Measurements from ENCODE around the gene INPP5D. TPM values are rescaled to one million over a fixed set of nuclear protein-coding genes. Genes with fewer than 3 reads are reported as not detected.
"Not testable (repeated sequence)": the region's sequence is repeated elsewhere in the genome, so short reads cannot be mapped to it uniquely, and the experiment has no call there.

The INPP5D gene
- total and polyA plus RNA-seq, 2 donors: 26.6 to 42.0 TPM

DNA sequence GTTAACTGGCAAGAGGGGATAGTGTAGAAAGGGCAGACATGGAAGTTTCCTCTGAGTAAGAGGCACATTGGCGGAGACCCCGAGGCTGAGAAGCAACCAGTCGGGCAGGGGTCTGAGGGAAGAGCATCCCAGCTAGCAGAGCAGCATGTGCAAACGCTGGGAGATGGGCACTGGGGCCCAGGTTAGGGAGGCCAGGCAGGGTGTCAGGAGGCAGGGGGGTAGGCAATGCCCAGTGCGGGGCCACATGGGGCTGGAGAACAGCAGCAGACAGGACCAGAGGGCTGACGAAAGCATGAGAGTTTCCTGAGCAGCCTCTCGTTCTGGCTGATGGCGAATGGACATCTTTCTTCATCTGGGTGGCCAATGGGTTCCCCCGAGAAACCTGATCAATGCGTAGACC is 88.2 kb downstream of the INPP5D start:
- Histone ChIP-seq H3K27ac (ENCODE audit: low read depth in 1 of 2, low read length in 1 of 2) (no peak overlapping the region), H3K9me3 (ENCODE audit: control insufficient read depth in 2 of 2, insufficient read depth in 1 of 2, low read length in 1 of 2) (no peaks in the 10 kb centered on the region), H3K4me1 (ENCODE audit: control insufficient read depth in 2 of 2, insufficient read depth in 2 of 2, low read length in 2 of 2) (no peaks in the 10 kb centered on the region), H3K36me3 (ENCODE audit: control insufficient read depth in 2 of 2, insufficient read depth in 2 of 2, low read length in 1 of 2) (peaks cover 71 to 83% of the 10 kb centered on the region in 2 donors), H3K27me3 (ENCODE audit: control insufficient read depth in 2 of 2, insufficient read depth in 1 of 2, low read length in 1 of 2) (no peaks in the 10 kb centered on the region), H3K4me3 (ENCODE audit: low read length in 2 of 2) (no peak overlapping the region)
- WGBS: 96% methylated on average over 10 of the region's 10 CpGs
- DNase-seq (ENCODE audit: low read depth in 6 of 9, low spot score in 9 of 9): no peak

DNA sequence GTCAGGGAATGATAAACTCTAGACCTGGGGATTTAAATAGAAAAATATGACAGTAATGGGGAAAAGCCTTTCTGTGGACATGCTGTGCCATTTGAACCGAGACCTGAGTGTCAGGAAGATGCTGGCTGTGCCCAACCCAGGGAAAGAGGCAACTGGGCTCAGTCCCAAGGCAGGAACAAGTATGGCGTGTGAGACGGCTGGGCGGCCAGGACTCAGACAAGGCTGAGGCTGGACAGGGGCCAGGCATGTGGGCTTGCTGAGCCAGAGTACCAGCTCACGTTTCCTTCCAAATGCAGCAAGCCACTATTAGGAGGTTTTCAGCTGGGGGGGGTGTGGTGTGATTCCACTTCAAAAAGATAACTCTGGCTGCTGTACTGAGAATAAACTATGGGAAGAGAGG is 92.4 kb downstream of the INPP5D start:
- H3K27me3 ChIP-seq (ENCODE audit: control insufficient read depth in 2 of 2, insufficient read depth in 1 of 2, low read length in 1 of 2): no peaks in the 10 kb centered on the region
- H3K36me3 ChIP-seq (ENCODE audit: control insufficient read depth in 2 of 2, insufficient read depth in 2 of 2, low read length in 1 of 2): peaks cover 51 to 70% of the 10 kb centered on the region in 2 donors
- no peak overlapping the region for H3K27ac ChIP-seq (ENCODE audit: low read depth in 1 of 2, low read length in 1 of 2)
- no peaks in the 10 kb centered on the region for H3K9me3 ChIP-seq (ENCODE audit: control insufficient read depth in 2 of 2, insufficient read depth in 1 of 2, low read length in 1 of 2)
- H3K4me1 ChIP-seq (ENCODE audit: control insufficient read depth in 2 of 2, insufficient read depth in 2 of 2, low read length in 2 of 2): no peaks in the 10 kb centered on the region
- 91% methylated on average over 5 of the region's 5 CpGs for WGBS
- DNase-seq (ENCODE audit: low read depth in 6 of 9, low spot score in 9 of 9): no peak
- no peak overlapping the region for H3K4me3 ChIP-seq (ENCODE audit: low read length in 2 of 2)

DNA sequence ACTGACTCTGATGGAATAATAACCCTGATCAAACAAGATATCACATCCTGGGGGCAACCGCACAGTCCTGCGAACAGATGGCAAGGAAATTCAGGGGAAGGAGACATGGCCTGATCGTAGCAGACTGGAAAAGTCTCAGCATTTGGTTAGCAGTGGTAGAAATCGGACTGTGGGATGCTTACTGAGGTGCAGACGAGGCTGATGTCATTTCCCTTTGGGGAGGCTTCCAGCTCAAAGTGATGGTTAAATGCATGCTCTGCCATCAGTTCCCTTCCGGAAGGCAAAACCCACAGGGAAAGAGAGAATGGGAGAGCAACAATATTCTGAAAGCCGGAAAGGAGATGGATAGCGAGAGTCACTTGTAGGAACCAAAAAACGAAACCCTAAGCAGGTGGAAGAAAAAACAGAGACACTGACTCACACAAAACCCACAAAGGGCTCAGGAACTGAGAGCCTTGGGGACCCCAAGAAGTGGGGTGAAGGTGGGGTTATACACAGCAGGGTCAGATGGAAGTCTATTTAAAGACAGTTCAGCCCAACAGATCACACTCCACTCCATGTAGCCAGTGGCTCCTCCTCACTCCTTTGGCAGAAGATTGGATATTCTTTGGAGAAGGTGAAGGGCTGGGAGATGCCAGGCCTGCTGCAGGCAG is 93.1 kb downstream of the INPP5D start:
- 91% methylated on average over 9 of the region's 9 CpGs for WGBS
- Histone ChIP-seq H3K4me1 (ENCODE audit: control insufficient read depth in 2 of 2, insufficient read depth in 2 of 2, low read length in 2 of 2) (no peaks in the 10 kb centered on the region), H3K9me3 (ENCODE audit: control insufficient read depth in 2 of 2, insufficient read depth in 1 of 2, low read length in 1 of 2) (no peaks in the 10 kb centered on the region), H3K4me3 (ENCODE audit: low read length in 2 of 2) (no peak overlapping the region), H3K36me3 (ENCODE audit: control insufficient read depth in 2 of 2, insufficient read depth in 2 of 2, low read length in 1 of 2) (peaks cover 49 to 69% of the 10 kb centered on the region in 2 donors), H3K27ac (ENCODE audit: low read depth in 1 of 2, low read length in 1 of 2) (no peak overlapping the region), H3K27me3 (ENCODE audit: control insufficient read depth in 2 of 2, insufficient read depth in 1 of 2, low read length in 1 of 2) (no peaks in the 10 kb centered on the region)
- no peak for DNase-seq (ENCODE audit: low read depth in 6 of 9, low spot score in 9 of 9)

DNA sequence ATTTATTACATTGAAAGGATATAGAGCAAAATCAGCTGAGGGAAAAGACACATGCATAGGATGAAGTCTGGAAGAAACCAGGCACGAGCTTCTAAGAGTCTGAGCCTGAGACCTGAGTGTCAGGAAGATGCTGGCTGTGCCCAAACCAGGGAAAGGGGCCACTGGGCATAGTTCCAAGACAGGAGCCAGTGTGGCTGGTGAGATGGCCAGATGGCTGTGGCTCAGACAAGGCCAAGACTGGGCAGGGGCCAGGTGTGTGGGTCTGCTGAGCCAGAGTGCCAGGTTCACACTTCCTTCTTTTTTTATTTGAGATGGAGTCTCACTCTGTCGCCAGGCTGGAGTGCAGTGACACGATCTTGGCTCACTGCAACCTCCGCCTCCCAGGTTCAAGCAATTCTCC is 95.9 kb downstream of the INPP5D start:
- no peak overlapping the region for H3K4me3 ChIP-seq (ENCODE audit: low read length in 2 of 2)
- WGBS: 95% methylated on average over 4 of the region's 4 CpGs
- no peaks in the 10 kb centered on the region for H3K4me1 ChIP-seq (ENCODE audit: control insufficient read depth in 2 of 2, insufficient read depth in 2 of 2, low read length in 2 of 2)
- peaks cover 52 to 65% of the 10 kb centered on the region in 2 donors for H3K36me3 ChIP-seq (ENCODE audit: control insufficient read depth in 2 of 2, insufficient read depth in 2 of 2, low read length in 1 of 2)
- no peak for DNase-seq (ENCODE audit: low read depth in 6 of 9, low spot score in 9 of 9)
- no peaks in the 10 kb centered on the region for H3K9me3 ChIP-seq (ENCODE audit: control insufficient read depth in 2 of 2, insufficient read depth in 1 of 2, low read length in 1 of 2)
- no peaks in the 10 kb centered on the region for H3K27me3 ChIP-seq (ENCODE audit: control insufficient read depth in 2 of 2, insufficient read depth in 1 of 2, low read length in 1 of 2)
- H3K27ac ChIP-seq (ENCODE audit: low read depth in 1 of 2, low read length in 1 of 2): no peak overlapping the region

DNA sequence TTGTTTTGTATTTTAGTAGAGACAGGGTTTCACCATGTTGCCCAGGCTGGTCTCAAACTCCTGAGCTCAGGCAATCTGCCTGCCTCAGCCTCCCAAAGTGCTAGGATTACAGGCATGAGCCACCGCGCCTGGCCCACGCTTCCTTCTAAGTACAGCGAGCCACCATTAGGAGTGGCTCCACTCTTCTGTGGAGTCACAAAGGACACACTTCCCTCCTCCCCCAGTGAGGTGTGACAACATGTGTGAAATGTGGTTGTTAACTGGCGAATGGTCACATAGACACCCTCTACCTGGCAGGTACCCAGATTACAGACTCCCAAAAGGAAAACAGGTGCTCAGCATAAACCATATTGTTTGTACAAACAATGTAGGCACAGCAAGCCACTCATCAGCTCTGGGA is 96.3 kb downstream of the INPP5D start:
- 82% methylated on average over 5 of the region's 5 CpGs for WGBS
- H3K4me1 ChIP-seq (ENCODE audit: control insufficient read depth in 2 of 2, insufficient read depth in 2 of 2, low read length in 2 of 2); DNase-seq (ENCODE audit: low read depth in 6 of 9, low spot score in 9 of 9); H3K9me3 ChIP-seq (ENCODE audit: control insufficient read depth in 2 of 2, insufficient read depth in 1 of 2, low read length in 1 of 2); H3K4me3 ChIP-seq (ENCODE audit: low read length in 2 of 2); H3K27ac ChIP-seq (ENCODE audit: low read depth in 1 of 2, low read length in 1 of 2); H3K27me3 ChIP-seq (ENCODE audit: control insufficient read depth in 2 of 2, insufficient read depth in 1 of 2, low read length in 1 of 2): not testable (repeated sequence)
- peaks cover 52 to 64% of the 10 kb centered on the region in 2 donors for H3K36me3 ChIP-seq (ENCODE audit: control insufficient read depth in 2 of 2, insufficient read depth in 2 of 2, low read length in 1 of 2)

DNA sequence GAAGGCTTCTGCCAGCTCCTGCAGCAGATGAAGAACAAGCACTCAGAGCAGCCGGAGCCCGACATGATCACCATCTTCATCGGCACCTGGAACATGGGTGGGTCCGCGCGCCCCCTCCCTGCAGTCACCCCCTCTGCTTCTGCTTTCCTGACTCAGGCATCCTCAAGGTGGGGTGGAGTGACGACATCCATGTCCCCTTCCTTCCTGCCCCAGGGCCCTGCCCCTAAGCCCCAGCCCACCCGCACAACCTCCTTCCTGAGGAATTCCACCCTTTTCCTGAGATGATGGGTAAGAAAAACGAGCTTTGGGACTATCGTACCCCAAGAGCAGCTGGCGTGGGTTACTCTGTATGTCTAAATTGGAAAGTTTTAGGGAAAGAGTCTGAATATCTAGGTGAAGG is 101.6 kb downstream of the INPP5D start:
- H3K4me1 ChIP-seq (ENCODE audit: control insufficient read depth in 2 of 2, insufficient read depth in 2 of 2, low read length in 2 of 2): no peaks in the 10 kb centered on the region
- peaks cover 66 to 76% of the 10 kb centered on the region in 2 donors for H3K36me3 ChIP-seq (ENCODE audit: control insufficient read depth in 2 of 2, insufficient read depth in 2 of 2, low read length in 1 of 2)
- WGBS: 99% methylated on average over 11 of the region's 11 CpGs
- H3K9me3 ChIP-seq (ENCODE audit: control insufficient read depth in 2 of 2, insufficient read depth in 1 of 2, low read length in 1 of 2): no peaks in the 10 kb centered on the region
- no peak overlapping the region for H3K27ac ChIP-seq (ENCODE audit: low read depth in 1 of 2, low read length in 1 of 2)
- H3K4me3 ChIP-seq (ENCODE audit: low read length in 2 of 2): no peak overlapping the region
- no peak for DNase-seq (ENCODE audit: low read depth in 6 of 9, low spot score in 9 of 9)
- no peaks in the 10 kb centered on the region for H3K27me3 ChIP-seq (ENCODE audit: control insufficient read depth in 2 of 2, insufficient read depth in 1 of 2, low read length in 1 of 2)

DNA sequence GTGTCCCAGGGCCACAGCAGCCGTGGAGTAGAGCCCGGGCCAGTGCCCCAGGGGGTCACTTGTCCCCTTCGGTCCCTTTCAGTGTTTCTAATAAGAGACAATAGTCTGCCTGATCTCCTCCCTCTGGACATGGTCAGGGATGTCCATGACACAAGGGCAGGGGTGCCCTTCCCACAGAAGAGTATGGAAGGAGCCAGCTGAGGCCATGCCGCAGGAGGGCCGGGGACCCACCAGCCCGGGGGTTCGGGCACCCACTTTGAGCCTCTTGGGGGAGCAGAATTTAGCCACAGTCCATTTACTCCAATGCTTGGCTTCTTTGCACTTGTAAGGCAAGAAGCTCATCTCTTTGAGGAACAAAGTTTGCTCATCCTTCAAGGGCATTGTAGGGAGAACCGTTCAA is 102.6 kb downstream of the INPP5D start:
- H3K27ac ChIP-seq (ENCODE audit: low read depth in 1 of 2, low read length in 1 of 2): no peak overlapping the region
- no peaks in the 10 kb centered on the region for H3K27me3 ChIP-seq (ENCODE audit: control insufficient read depth in 2 of 2, insufficient read depth in 1 of 2, low read length in 1 of 2)
- WGBS: 99% methylated on average over 8 of the region's 8 CpGs
- no peaks in the 10 kb centered on the region for H3K9me3 ChIP-seq (ENCODE audit: control insufficient read depth in 2 of 2, insufficient read depth in 1 of 2, low read length in 1 of 2)
- H3K4me3 ChIP-seq (ENCODE audit: low read length in 2 of 2): no peak overlapping the region
- no peaks in the 10 kb centered on the region for H3K4me1 ChIP-seq (ENCODE audit: control insufficient read depth in 2 of 2, insufficient read depth in 2 of 2, low read length in 2 of 2)
- no peak for DNase-seq (ENCODE audit: low read depth in 6 of 9, low spot score in 9 of 9)
- peaks cover 69 to 78% of the 10 kb centered on the region in 2 donors for H3K36me3 ChIP-seq (ENCODE audit: control insufficient read depth in 2 of 2, insufficient read depth in 2 of 2, low read length in 1 of 2)

DNA sequence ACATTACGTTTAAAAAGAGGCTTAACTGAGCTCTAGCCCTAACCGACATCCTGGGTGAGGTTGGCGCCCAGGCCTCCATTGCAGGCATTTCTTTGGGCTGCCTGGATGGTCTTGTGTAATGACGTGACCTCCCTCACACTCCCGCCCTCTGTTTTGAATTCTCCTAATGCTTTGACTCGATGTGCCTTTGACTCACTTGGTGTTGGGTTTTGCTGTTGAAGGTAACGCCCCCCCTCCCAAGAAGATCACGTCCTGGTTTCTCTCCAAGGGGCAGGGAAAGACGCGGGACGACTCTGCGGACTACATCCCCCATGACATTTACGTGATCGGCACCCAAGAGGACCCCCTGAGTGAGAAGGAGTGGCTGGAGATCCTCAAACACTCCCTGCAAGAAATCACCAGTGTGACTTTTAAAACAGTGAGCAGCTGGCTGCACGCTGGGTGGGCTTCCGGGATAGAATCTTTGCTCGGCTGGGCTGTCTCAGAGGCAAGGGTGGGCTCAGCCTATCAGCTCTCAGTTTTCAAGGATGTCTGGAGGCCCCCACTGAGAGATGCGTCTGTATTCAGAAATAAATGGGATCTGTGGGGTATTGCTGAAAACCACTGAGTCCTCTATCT is 103.5 kb downstream of the INPP5D start:
- Histone ChIP-seq H3K27ac (ENCODE audit: low read depth in 1 of 2, low read length in 1 of 2) (no peak overlapping the region), H3K9me3 (ENCODE audit: control insufficient read depth in 2 of 2, insufficient read depth in 1 of 2, low read length in 1 of 2) (no peaks in the 10 kb centered on the region), H3K4me1 (ENCODE audit: control insufficient read depth in 2 of 2, insufficient read depth in 2 of 2, low read length in 2 of 2) (no peaks in the 10 kb centered on the region), H3K4me3 (ENCODE audit: low read length in 2 of 2) (no peak overlapping the region), H3K36me3 (ENCODE audit: control insufficient read depth in 2 of 2, insufficient read depth in 2 of 2, low read length in 1 of 2) (peaks cover 65 to 74% of the 10 kb centered on the region in 2 donors), H3K27me3 (ENCODE audit: control insufficient read depth in 2 of 2, insufficient read depth in 1 of 2, low read length in 1 of 2) (no peaks in the 10 kb centered on the region)
- DNase-seq (ENCODE audit: low read depth in 6 of 9, low spot score in 9 of 9): no peak
- WGBS: 95% methylated on average over 18 of the region's 18 CpGs

DNA sequence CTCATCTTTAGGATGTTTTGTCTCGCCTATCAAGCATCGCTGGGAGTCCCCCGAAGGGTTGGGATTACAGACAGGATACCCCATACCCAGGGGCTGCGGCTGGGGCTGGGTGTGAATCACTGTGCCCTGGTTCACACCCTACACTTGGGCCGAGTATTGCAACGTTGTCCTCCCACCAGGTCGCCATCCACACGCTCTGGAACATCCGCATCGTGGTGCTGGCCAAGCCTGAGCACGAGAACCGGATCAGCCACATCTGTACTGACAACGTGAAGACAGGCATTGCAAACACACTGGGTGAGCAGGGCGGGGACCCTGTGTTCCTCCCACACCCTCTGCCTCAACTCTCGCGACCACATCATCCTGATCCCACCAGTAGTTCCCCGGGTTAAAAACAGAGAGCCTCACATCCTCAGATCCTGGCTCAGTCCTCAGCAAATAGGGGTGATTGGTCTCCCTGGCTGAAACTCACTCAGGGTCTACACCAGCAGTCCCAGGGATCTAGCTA is 104.0 kb downstream of the INPP5D start:
- Histone ChIP-seq H3K4me1 (ENCODE audit: control insufficient read depth in 2 of 2, insufficient read depth in 2 of 2, low read length in 2 of 2) (no peaks in the 10 kb centered on the region), H3K36me3 (ENCODE audit: control insufficient read depth in 2 of 2, insufficient read depth in 2 of 2, low read length in 1 of 2) (peaks cover 64 to 73% of the 10 kb centered on the region in 2 donors), H3K4me3 (ENCODE audit: low read length in 2 of 2) (no peak overlapping the region), H3K27me3 (ENCODE audit: control insufficient read depth in 2 of 2, insufficient read depth in 1 of 2, low read length in 1 of 2) (no peaks in the 10 kb centered on the region), H3K27ac (ENCODE audit: low read depth in 1 of 2, low read length in 1 of 2) (no peak overlapping the region), H3K9me3 (ENCODE audit: control insufficient read depth in 2 of 2, insufficient read depth in 1 of 2, low read length in 1 of 2) (no peaks in the 10 kb centered on the region)
- no peak for DNase-seq (ENCODE audit: low read depth in 6 of 9, low spot score in 9 of 9)
- WGBS: 96% methylated on average over 17 of the region's 17 CpGs
